Kasumi-1 (cell line): ENCODE data around the gene STRADB.
"Not testable (repeated sequence)": the region's sequence is repeated elsewhere in the genome, so short reads cannot be mapped to it uniquely, and the experiment has no call there.

Experiments
- DNase-seq, 2 experiments: peaks; one replicate each; lab custom pipeline; 2025; lab: John Stamatoyannopoulos, UW

STRADB gene

GRCh38 chr2:201430322-201430721, 21.2 kb upstream of the STRADB start:
- DNase-seq: not testable (repeated sequence)

GRCh38 chr2:201430839-201431238, 20.7 kb upstream of the STRADB start:
- DNase-seq: no peak

GRCh38 chr2:201432038-201432620, 19.4 kb upstream of the STRADB start:
- peak; percentile 10 to 22 for DNase-seq

- no peak for DNase-seq
These were observed 18.7 kb upstream of the STRADB start for GRCh38 chr2:201432621-201433393.

- DNase-seq: no peak
These were observed 18.0 kb upstream of the STRADB start for GRCh38 chr2:201433394-201433995.

- no peak for DNase-seq
These were observed 15.4 kb upstream of the STRADB start for GRCh38 chr2:201436141-201436540.

- DNase-seq: not testable (repeated sequence)
These were observed 12.1 kb upstream of the STRADB start for GRCh38 chr2:201439336-201439922.

GRCh38 chr2:201440182-201440581, 11.4 kb upstream of the STRADB start:
- no peak for DNase-seq

GRCh38 chr2:201441409-201441808, 10.1 kb upstream of the STRADB start:
- DNase-seq: no peak

GRCh38 chr2:201444746-201445465, 6.6 kb upstream of the STRADB start:
- DNase-seq: no peak

- DNase-seq: no peak
These were observed 4.5 kb upstream of the STRADB start for GRCh38 chr2:201447086-201447485.

GRCh38 chr2:201448061-201448460, 3.5 kb upstream of the STRADB start:
- no peak for DNase-seq

- no peak for DNase-seq
These were observed 2.8 kb upstream of the STRADB start for GRCh38 chr2:201448701-201449100.

GRCh38 chr2:201450954-201451291, 617 bp upstream of the STRADB start:
- peak; percentile 9 to 38 for DNase-seq

- peak; percentile 46 to 62 for DNase-seq
These were observed 750 bp downstream of the STRADB start for GRCh38 chr2:201452058-201452921.

- DNase-seq: no peak
These were observed 1.5 kb downstream of the STRADB start for GRCh38 chr2:201452922-201453643.

- no peak for DNase-seq
These were observed 6.8 kb downstream of the STRADB start for GRCh38 chr2:201458381-201458780.

GRCh38 chr2:201460532-201460931, 9.0 kb downstream of the STRADB start:
- no peak for DNase-seq

- no peak for DNase-seq
These were observed 13.0 kb downstream of the STRADB start for GRCh38 chr2:201464547-201464946.

- no peak for DNase-seq
These were observed 14.0 kb downstream of the STRADB start for GRCh38 chr2:201465524-201465971.
